ENCODE results near the gene GRAP. TPM values are rescaled to one million over a fixed set of nuclear protein-coding genes. Genes with fewer than 3 reads are reported as not detected.

The GRAP gene
- total RNA-seq, 1 donor from 2014 or later: not detected

DNA sequence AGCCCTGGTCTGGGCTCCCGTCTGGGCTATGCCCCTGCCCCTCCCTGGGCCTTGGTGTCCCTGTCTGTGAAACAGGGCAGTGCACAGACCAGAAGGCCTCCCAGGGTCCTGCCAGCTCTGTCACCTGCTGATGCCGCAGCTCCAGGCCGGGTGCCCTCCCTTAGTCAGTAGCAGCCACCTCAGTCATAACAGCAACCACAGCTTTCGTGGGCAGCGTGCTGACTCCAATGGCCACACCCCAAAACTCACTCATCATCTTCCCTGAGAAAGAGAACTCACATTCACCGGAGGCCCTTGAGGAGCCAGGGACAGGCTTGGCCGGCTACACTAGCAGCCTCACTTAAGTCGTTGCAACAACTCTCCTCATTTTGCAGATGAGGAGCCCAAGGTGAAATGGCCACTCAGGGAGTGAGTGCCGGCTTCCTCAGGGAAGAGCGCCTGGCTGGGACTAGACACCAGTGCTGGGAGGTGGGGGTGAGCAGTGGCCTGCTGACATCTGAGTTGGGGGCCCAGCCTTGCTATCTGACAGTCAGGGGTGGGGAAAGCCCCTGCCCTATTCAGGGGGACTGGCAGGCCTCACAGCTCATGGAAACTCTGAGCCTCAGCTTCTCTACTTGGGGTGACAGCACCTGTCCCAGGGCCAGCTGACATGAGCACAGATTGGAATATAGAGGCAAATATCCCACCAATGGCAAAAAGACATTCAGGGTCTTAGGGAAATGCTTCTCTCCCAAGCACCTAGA lies 72.2 kb downstream of the GRAP start:
- H3K27ac Mint-ChIP-seq (ENCODE audit: unreplicated experiment): no peak overlapping the region
- DNase-seq (ENCODE audit: extremely low spot score, unreplicated experiment): no peak
- H3K36me3 Mint-ChIP-seq (ENCODE audit: unreplicated experiment): peaks cover 2% of the 10 kb centered on the region
- H3K9me3 Mint-ChIP-seq (ENCODE audit: unreplicated experiment): no peaks in the 10 kb centered on the region
- no peak overlapping the region for H3K4me3 Mint-ChIP-seq (ENCODE audit: unreplicated experiment)
- H3K27me3 Mint-ChIP-seq (ENCODE audit: unreplicated experiment): no peaks in the 10 kb centered on the region
- peaks cover 4% of the 10 kb centered on the region for H3K4me1 Mint-ChIP-seq (ENCODE audit: unreplicated experiment)
- TF ChIP-seq, protein P1, sequence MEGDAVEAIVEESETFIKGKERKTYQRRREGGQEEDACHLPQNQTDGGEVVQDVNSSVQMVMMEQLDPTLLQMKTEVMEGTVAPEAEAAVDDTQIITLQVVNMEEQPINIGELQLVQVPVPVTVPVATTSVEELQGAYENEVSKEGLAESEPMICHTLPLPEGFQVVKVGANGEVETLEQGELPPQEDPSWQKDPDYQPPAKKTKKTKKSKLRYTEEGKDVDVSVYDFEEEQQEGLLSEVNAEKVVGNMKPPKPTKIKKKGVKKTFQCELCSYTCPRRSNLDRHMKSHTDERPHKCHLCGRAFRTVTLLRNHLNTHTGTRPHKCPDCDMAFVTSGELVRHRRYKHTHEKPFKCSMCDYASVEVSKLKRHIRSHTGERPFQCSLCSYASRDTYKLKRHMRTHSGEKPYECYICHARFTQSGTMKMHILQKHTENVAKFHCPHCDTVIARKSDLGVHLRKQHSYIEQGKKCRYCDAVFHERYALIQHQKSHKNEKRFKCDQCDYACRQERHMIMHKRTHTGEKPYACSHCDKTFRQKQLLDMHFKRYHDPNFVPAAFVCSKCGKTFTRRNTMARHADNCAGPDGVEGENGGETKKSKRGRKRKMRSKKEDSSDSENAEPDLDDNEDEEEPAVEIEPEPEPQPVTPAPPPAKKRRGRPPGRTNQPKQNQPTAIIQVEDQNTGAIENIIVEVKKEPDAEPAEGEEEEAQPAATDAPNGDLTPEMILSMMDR (IDR thresholded peaks at IDR 0.05): no peak

DNA sequence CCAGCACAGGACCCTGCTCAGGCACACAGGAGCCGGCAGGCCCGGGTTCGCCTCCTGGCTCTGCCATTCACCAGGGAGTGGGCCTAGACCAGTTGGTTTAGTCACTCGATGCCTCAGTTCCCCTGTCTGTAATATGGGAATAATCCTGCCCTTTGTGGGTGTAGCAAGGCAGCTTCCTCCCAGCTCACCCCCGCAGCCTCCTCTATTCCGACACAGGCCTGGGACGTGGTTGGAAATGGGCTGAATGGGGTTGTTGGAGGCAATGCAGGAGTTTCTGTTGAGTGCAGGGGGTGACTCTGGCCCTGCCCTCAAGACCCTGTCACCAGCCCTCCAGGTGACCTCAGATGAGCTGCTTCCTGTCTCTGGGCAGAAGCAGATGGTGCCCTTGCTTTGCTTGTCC lies 75.0 kb downstream of the GRAP start:
- TF ChIP-seq, protein P1 (IDR thresholded peaks at IDR 0.05): no peak
- H3K9me3 Mint-ChIP-seq (ENCODE audit: unreplicated experiment): no peaks in the 10 kb centered on the region
- no peaks in the 10 kb centered on the region for H3K36me3 Mint-ChIP-seq (ENCODE audit: unreplicated experiment)
- H3K27ac Mint-ChIP-seq (ENCODE audit: unreplicated experiment): no peak overlapping the region
- H3K4me1 Mint-ChIP-seq (ENCODE audit: unreplicated experiment): peaks cover 20% of the 10 kb centered on the region
- H3K27me3 Mint-ChIP-seq (ENCODE audit: unreplicated experiment): no peaks in the 10 kb centered on the region
- DNase-seq (ENCODE audit: extremely low spot score, unreplicated experiment): no peak
- H3K4me3 Mint-ChIP-seq (ENCODE audit: unreplicated experiment): no peak overlapping the region

Other genes with a start within 250 kb of the GRAP start
- 25.7 and 27.1 TPM in 2 replicates for gene PRPSAP2, start 188.8 kb downstream of the GRAP start, total RNA-seq
- not detected in 2 replicates for gene SLC5A10, start 94.8 kb downstream of the GRAP start, total RNA-seq
- 4.1 and 4.7 TPM in 2 replicates for gene FAM83G, start 42.2 kb downstream of the GRAP start, total RNA-seq
- gene GRAPL, start 80.6 kb upstream of the GRAP start, total RNA-seq: not detected in 2 replicates
- 49.5 and 54.7 TPM in 2 replicates for gene EPN2, start 190.4 kb upstream of the GRAP start, total RNA-seq